HG02798 (cell line): ENCODE measurements around the gene XPA.
"Not testable (repeated sequence)": the region's sequence is repeated elsewhere in the genome, so short reads cannot be mapped to it uniquely, and the experiment has no call there.

Experiments
- ATAC-seq: cut with Tn5 transposase; IDR thresholded peaks from one replicate; pipeline ENCODE4 v1.9.1; 2021; ENCODE audit warnings: mild to moderate bottlenecking; ENCODE audit not compliant: unreplicated experiment, poor library complexity

The XPA gene

GRCh38 chr9:97704345-97704677 lies 7.2 kb upstream of the XPA start:
- peak; percentile 2 for ATAC-seq

- ATAC-seq: peak; percentile 54
These were observed 6.6 kb upstream of the XPA start for GRCh38 chr9:97703437-97704344.

GRCh38 chr9:97699824-97700223 lies 2.7 kb upstream of the XPA start:
- ATAC-seq: not testable (repeated sequence)

- ATAC-seq: not testable (repeated sequence)
These were observed 2.1 kb upstream of the XPA start for GRCh38 chr9:97699281-97699680.

GRCh38 chr9:97698865-97699264 lies 1.7 kb upstream of the XPA start:
- no peak for ATAC-seq

GRCh38 chr9:97697837-97698236 lies 697 bp upstream of the XPA start:
- no peak for ATAC-seq

GRCh38 chr9:97695995-97696802 lies 941 bp downstream of the XPA start:
- ATAC-seq: no peak

- ATAC-seq: no peak
These were observed 1.8 kb downstream of the XPA start for GRCh38 chr9:97695390-97695789.

GRCh38 chr9:97694769-97695168 lies 2.4 kb downstream of the XPA start:
- ATAC-seq: no peak

GRCh38 chr9:97689401-97690180 lies 7.5 kb downstream of the XPA start:
- ATAC-seq: no peak

GRCh38 chr9:97688654-97689053 lies 8.5 kb downstream of the XPA start:
- no peak for ATAC-seq

- no peak for ATAC-seq
These were observed 14.9 kb downstream of the XPA start for GRCh38 chr9:97682242-97682641.

GRCh38 chr9:97675655-97676054 lies 21.5 kb downstream of the XPA start:
- ATAC-seq: peak; percentile 86

- ATAC-seq: no peak
These were observed 23.2 kb downstream of the XPA start for GRCh38 chr9:97673922-97674321.

- no peak for ATAC-seq
These were observed 24.7 kb downstream of the XPA start for GRCh38 chr9:97672403-97672802.

- ATAC-seq: no peak
These were observed 26.6 kb downstream of the XPA start for GRCh38 chr9:97670586-97670985.

GRCh38 chr9:97668485-97668884 lies 28.7 kb downstream of the XPA start:
- ATAC-seq: no peak

GRCh38 chr9:97666907-97667686 lies 30.0 kb downstream of the XPA start:
- no peak for ATAC-seq

GRCh38 chr9:97665742-97666141 lies 31.4 kb downstream of the XPA start:
- ATAC-seq: no peak

- no peak for ATAC-seq
These were observed 36.3 kb downstream of the XPA start for GRCh38 chr9:97660847-97661246.
